Measurements from ENCODE around the gene LGALS7.

LGALS7 gene

GRCh38 chr19:38769635-38770211 lies 3.6 kb downstream of the LGALS7 start:
- Histone ChIP-seq H3K4me3 (ENCODE audit: low read depth, low read length, poor library complexity, severe bottlenecking) (peak overlapping the region; percentile 51), H4K20me1 (ENCODE audit: insufficient read depth, low read length) (no peaks in the 10 kb centered on the region)

DNA sequence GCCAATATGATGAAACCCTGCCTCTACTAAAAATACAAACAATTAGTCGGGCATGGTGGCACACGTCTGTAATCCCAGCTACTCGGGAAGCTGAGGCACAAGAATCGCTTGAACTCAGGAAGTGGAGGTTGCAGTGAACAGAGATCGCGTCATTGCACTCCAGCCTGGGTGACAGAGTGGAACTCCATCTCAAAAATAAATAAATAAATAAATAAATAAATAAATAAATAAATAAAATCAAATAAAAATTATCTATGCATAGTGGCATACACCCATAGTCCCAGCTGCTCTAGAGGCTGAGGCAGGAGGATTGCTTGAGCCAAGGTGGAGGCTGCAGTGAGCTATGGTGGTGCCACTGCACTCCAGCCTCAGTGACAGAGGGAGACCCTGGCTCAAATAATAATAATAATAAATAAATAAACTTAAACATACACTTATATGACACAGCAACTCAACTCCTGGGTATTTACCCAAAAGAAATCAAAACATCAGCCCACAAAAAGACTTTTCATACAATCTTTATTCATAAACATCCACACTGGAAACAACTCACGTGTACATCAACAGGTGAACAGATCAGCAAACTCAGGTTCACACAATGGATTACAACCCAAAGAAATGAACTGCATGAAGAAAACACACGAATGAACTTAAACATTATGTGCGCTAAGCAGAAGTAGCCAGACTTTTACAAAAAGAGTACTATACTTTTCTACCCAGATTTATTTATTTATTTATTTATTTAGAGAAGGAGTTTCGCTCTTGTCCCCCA lies 6.9 kb downstream of the LGALS7 start:
- no peak overlapping the region for H3K4me2 ChIP-seq (ENCODE audit: low read length)

More at GRCh38 chr19:38769635-38770211, 3.6 kb downstream of the LGALS7 start:
- Histone ChIP-seq H3K9me2 (ENCODE audit: low read depth, low read length) (no peaks in the 10 kb centered on the region), H3K79me2 (ENCODE audit: insufficient read depth, low read length) (no peaks in the 10 kb centered on the region), H2AFZ (ENCODE audit: low read length) (peak overlapping the region; percentile 93), H3K27me3 (ENCODE audit: insufficient read depth, low read length) (no peaks in the 10 kb centered on the region; the same call in 1 of the 2 replicates), H3K27ac (ENCODE audit: low read depth, low read length, poor library complexity, severe bottlenecking) (no peak overlapping the region), H3K36me3 (ENCODE audit: insufficient read depth, low read length) (no peaks in the 10 kb centered on the region), H3K4me1 (ENCODE audit: insufficient read depth, low read length, severe bottlenecking) (peaks cover 14% of the 10 kb centered on the region), H3K4me2 (ENCODE audit: low read length) (peak overlapping the region; percentile 57), H3K9ac (ENCODE audit: low read length) (peak overlapping the region; percentile 42; the same call in 1 of the 2 replicates), H3K9me3 (ENCODE audit: low read length) (no peaks in the 10 kb centered on the region), H3F3A (ENCODE audit: insufficient read depth, low read length) (no peaks in the 10 kb centered on the region)
- TF ChIP-seq EZH2 (IDR thresholded peaks at IDR 0.05; ENCODE audit: borderline replicate concordance, low read length) = no peak
- TF ChIP-seq CTCF (IDR thresholded peaks at IDR 0.05; ENCODE audit: low read length) = peak; percentile 68

GRCh38 chr19:38765214-38765613 lies 8.1 kb downstream of the LGALS7 start:
- Histone ChIP-seq H3K9ac (ENCODE audit: low read length) (no peak overlapping the region), H3K4me3 (ENCODE audit: low read depth, low read length, poor library complexity, severe bottlenecking) (no peak overlapping the region), H3K27me3 (ENCODE audit: insufficient read depth, low read length) (no peaks in the 10 kb centered on the region; the same call in 1 of the 2 replicates), H3K79me2 (ENCODE audit: insufficient read depth, low read length) (no peaks in the 10 kb centered on the region), H2AFZ (ENCODE audit: low read length) (no peak overlapping the region), H3K36me3 (ENCODE audit: insufficient read depth, low read length) (no peaks in the 10 kb centered on the region), H3K9me3 (ENCODE audit: low read length) (no peaks in the 10 kb centered on the region), H3K9me2 (ENCODE audit: low read depth, low read length) (no peaks in the 10 kb centered on the region), H3F3A (ENCODE audit: insufficient read depth, low read length) (no peaks in the 10 kb centered on the region), H4K20me1 (ENCODE audit: insufficient read depth, low read length) (no peaks in the 10 kb centered on the region), H3K4me2 (ENCODE audit: low read length) (no peak overlapping the region), H3K4me1 (ENCODE audit: insufficient read depth, low read length, severe bottlenecking) (peaks cover 13% of the 10 kb centered on the region), H3K27ac (ENCODE audit: low read depth, low read length, poor library complexity, severe bottlenecking) (no peak overlapping the region)
- TF ChIP-seq EZH2 (IDR thresholded peaks at IDR 0.05; ENCODE audit: borderline replicate concordance, low read length) (no peak), CTCF (IDR thresholded peaks at IDR 0.05; ENCODE audit: low read length) (no peak)

More for the DNA sequence above, 6.9 kb downstream of the LGALS7 start:
- no peaks in the 10 kb centered on the region for H4K20me1 ChIP-seq (ENCODE audit: insufficient read depth, low read length)
- no peaks in the 10 kb centered on the region for H3K79me2 ChIP-seq (ENCODE audit: insufficient read depth, low read length)
- no peak for TF ChIP-seq EZH2 (IDR thresholded peaks at IDR 0.05; ENCODE audit: borderline replicate concordance, low read length)
- TF ChIP-seq CTCF (IDR thresholded peaks at IDR 0.05; ENCODE audit: low read length) = no peak
- no peaks in the 10 kb centered on the region for H3K9me2 ChIP-seq (ENCODE audit: low read depth, low read length)
- no peaks in the 10 kb centered on the region; the same call in 1 of the 2 replicates for H3K27me3 ChIP-seq (ENCODE audit: insufficient read depth, low read length)
- H3K9me3 ChIP-seq (ENCODE audit: low read length) = no peaks in the 10 kb centered on the region
- no peak overlapping the region for H3K4me3 ChIP-seq (ENCODE audit: low read depth, low read length, poor library complexity, severe bottlenecking)
- H3K9ac ChIP-seq (ENCODE audit: low read length) = no peak overlapping the region
- H3F3A ChIP-seq (ENCODE audit: insufficient read depth, low read length) = no peaks in the 10 kb centered on the region
- no peak overlapping the region for H2AFZ ChIP-seq (ENCODE audit: low read length)
- H3K4me1 ChIP-seq (ENCODE audit: insufficient read depth, low read length, severe bottlenecking) = peaks cover 14% of the 10 kb centered on the region
- no peak overlapping the region for H3K27ac ChIP-seq (ENCODE audit: low read depth, low read length, poor library complexity, severe bottlenecking)
- no peaks in the 10 kb centered on the region for H3K36me3 ChIP-seq (ENCODE audit: insufficient read depth, low read length)

Measured in OCI-LY1 (cell line).